ENCODE results near the gene TNNI3.

TNNI3 gene

GRCh38 chr19:55157064-55157908 is at the start of gene TNNI3:
TNNI3 (minus strand) TSS chr19:55157732; CDS start chr19:55157589, 143 bp downstream.
- peak; percentile 22 for DNase-seq

GRCh38 chr19:55206664-55207500 is 49.4 kb upstream of the TNNI3 start:
- DNase-seq = peak; percentile 97

DNA sequence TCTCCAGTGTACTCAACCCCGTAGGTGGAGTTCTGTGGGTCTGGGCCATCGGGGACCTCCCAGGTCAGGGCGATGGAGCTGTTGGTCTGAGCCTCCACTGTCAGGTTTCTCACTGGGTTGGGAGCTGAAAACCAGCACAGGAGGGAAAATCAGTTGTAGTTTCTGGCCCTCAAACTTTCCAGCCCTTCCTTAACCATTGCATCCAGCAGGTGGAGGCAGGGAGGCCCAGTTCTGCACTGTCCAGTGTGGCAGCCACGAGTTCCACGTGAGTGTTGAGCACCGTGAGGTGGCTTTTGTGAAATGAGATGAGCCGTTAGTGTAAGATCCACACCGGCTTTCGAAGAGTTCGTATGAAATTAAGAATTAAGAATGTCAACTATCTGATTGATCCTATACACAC is 44.7 kb upstream of the TNNI3 start:
- DNase-seq = peak; percentile 20

GRCh38 chr19:55199620-55200204 is 42.2 kb upstream of the TNNI3 start:
- no peak for DNase-seq

DNA sequence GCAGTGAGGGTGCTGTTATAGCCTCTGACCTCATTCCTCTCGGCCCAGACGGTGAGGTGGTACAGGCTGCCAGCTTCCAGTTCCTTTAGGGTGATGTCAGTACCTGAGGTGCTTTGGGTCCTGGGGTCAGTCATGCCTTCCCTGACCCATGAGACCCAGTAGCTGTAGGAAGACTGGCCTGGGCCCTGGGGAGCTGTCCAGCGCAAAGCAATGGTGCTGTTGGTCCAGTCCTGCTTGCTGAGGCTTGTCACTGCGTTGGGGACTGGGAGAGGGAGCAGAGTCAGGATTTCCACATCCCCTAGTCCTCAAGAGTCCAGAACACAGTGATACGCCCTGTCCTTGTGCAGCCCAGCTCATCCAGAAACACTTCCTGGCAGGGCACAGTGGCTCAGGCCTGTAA is 41.1 kb upstream of the TNNI3 start:
- no peak for DNase-seq

DNA sequence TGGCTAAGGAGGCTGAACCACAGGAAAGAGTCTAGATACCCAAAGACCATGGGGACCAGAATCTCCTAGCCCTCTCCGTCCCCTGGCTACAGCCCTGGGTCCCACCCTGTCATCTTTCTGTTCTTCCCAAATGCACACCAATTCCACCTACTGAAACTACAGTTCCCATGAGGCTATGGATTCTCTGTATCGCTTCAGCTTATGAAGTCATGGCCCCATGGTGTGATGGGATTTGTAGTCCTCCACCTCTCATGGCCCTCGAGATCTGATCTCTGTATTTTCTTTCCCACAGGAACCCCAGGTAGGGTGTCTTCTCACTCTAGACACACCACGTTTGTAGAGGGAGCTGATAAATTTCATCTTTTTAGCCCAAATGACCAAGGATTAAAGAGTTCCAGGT is 40.0 kb upstream of the TNNI3 start:
- peak; percentile 38 for DNase-seq

- DNase-seq = no peak
Measured at GRCh38 chr19:55196803-55197202, 39.3 kb upstream of the TNNI3 start.

DNA sequence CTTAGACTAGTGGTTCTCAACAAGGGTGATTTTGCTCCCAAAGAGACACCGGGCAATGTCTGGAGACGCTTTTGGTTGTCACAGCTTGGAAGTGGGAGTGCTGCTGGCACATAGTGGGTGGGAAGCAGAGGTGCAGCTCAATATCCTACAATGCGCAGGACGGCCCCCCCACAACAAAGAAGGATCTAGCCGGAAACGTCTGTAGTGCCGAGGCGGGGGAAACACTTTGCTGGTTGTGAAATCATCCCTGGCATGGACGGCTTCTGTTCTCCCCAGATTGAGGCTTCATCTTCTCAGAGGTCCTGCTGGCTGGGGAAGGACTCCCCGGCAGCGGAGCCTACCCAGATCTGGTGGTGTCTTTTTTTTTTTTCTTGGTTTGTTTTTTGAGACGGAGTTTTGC is 35.9 kb upstream of the TNNI3 start:
- DNase-seq = no peak

- DNase-seq = no peak
Measured at GRCh38 chr19:55189403-55189835, 31.9 kb upstream of the TNNI3 start.

GRCh38 chr19:55188625-55189024 is 31.1 kb upstream of the TNNI3 start:
- peak; percentile 72 for DNase-seq

DNA sequence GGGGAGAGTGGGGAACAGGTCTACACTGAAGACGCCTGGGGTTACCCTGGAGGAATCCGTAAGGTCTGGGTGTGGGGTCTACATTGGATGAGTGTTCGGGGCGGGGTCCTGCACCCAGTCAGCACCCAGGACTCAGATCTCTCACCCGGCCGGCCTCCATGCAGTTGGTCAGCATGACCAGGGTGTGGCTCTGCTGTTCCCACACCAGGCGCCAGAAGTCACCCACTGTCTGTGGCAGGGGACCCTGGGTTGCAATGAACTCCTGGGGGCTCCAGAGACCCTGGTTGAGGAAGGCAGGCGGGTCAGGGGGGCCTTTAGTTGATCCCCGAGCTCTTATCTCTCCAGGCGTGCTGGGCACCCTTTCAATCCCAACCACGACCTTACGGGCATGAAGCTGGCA is 28.5 kb upstream of the TNNI3 start:
- DNase-seq = no peak

GRCh38 chr19:55181740-55182139 is 24.2 kb upstream of the TNNI3 start:
- DNase-seq = no peak

GRCh38 chr19:55179606-55180484 is 22.3 kb upstream of the TNNI3 start, which contains the start of gene SYT5:
SYT5 (minus strand) TSS chr19:55180289; CDS start chr19:55179041, 1,248 bp downstream.
- DNase-seq = peak; percentile 67

- DNase-seq = peak; percentile 86
Measured at GRCh38 chr19:55178781-55179599, 21.5 kb upstream of the TNNI3 start.

GRCh38 chr19:55176076-55176475 is 18.5 kb upstream of the TNNI3 start:
- DNase-seq = peak; percentile 64

- no peak for DNase-seq
Measured at GRCh38 chr19:55175117-55175867, 17.8 kb upstream of the TNNI3 start.

GRCh38 chr19:55174425-55175116 is 17.0 kb upstream of the TNNI3 start:
- no peak for DNase-seq

DNA sequence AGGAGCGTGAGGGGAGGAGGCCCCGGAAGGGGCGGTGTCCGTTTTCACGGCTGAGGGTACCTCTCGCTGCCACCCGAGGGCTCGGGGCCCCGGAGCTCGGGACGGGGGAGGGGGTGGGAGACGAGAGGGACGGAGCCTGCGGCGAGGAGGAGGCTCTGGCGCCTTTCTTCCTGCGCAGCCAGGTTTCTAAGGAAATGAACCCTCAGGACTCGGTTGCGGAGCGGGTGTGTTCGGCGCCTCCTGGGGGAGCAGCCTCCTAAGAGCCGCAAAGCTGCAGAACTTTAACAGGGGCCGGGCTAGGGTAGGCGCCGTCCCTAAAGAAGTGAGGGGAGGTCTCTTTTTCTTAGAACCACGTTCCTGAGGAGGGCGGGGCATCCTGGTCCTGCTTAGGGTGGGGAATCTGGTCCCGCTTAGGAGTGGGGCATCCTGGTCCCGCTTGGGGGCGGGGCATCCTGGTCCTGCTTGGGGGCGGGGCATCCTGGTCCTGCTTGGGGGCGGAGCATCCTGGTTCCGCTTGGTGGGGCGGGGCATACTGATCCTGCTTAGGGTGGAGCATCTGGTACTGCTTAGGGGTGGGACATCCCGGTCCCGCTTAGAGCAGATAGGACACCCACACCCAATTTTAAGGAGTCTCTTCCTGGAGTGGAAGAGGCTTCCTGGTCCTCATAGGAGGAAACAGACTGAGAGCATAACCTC is 16.3 kb upstream of the TNNI3 start:
- peak; percentile 75 for DNase-seq

DNA sequence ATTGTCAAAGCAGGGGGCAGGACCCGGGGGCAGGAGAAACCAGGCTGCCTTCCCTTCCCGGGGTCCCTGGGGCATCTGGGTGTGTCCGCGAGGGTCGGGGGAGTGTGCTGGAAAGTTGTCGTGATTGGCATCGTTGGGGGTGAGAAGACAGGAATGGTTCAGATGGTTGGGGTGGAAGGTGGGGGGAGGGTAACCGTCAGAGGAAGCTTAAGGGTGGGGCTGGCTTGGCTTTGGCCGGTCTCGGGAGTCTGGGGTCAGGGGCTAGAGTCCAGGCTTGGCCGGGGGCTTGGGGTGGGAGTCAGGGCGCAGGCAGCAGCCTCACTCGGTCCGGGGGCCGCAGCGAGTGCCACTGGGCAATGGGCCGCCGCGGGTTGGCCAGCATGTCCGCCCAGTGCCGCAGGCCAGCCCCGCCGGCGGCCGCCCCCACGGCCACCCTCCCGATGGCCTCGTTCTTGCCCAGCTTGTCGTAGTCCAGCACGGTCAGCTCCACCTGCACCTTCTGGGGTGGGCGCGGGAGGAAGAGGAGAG is 15.7 kb upstream of the TNNI3 start:
- no peak for DNase-seq
